T47D (cell line): ENCODE measurements around the gene GEN1.

ENCODE experiments used
- DNase-seq, 2 experiments: peaks; one replicate each; pipeline versions ENCODE4 v3.0.0 to v3.0.0-alpha.2; 2011 to 2012; ENCODE audit warnings: low read depth in 1 of 2, low spot score in 1 of 2
- JUND ChIP-seq: IDR thresholded peaks from 2 replicates; pipeline ENCODE4 v1.6.1; 2012; ENCODE audit warnings: low read depth
- in situ Hi-C: cut with HindIII; loops from 2 replicates; pipeline ENCODE4 v1.10.0; 2016; ENCODE audit warnings: low sequenced_read_pairs, low pct_unique_long_range_greater_than_20kb

The GEN1 gene

DNA sequence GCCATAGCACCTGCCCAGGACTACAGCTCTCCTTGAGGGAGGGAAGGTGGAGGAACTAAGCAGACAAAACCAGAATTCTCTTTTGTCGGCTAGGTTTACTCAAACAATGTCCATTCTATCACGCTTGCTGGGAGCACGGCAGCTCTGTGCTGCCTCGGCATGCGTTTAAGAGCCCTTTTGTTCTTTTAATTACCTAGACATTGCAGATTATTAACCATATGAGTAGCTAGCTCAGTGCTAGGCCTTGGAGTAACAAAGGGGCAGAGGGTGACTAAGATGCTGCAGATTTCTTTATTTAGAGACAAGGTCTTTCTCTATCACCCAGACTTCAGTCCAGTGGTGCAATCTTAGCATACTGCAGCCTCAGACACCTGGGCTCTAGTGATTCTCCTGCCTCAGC, 73.4 kb downstream of the GEN1 start:
- TF ChIP-seq JUND, result no peak
- DNase-seq, result no peak
- in situ Hi-C loops, result no loop called here

DNA sequence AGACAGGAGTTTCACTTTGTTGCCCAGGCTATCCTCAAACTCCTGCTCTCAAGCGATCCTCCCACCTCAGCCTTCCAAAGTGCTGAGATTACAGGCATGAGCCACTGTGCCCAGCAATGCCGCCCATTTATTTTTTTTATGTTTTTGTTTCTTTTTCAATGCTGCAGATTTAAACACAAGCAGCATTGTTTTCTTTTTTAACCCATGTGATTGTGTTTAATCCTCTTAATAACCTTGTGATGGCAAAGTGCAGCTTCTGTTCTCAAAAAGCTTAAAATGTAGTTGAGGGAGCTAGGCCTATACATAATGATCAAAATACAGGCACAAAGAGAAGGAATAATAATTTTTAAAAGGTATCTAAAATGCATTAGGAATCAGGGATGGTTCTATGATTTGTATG, 73.8 kb downstream of the GEN1 start:
- no peak for DNase-seq
- TF ChIP-seq JUND, result no peak
- in situ Hi-C loops, result no loop called here

DNA sequence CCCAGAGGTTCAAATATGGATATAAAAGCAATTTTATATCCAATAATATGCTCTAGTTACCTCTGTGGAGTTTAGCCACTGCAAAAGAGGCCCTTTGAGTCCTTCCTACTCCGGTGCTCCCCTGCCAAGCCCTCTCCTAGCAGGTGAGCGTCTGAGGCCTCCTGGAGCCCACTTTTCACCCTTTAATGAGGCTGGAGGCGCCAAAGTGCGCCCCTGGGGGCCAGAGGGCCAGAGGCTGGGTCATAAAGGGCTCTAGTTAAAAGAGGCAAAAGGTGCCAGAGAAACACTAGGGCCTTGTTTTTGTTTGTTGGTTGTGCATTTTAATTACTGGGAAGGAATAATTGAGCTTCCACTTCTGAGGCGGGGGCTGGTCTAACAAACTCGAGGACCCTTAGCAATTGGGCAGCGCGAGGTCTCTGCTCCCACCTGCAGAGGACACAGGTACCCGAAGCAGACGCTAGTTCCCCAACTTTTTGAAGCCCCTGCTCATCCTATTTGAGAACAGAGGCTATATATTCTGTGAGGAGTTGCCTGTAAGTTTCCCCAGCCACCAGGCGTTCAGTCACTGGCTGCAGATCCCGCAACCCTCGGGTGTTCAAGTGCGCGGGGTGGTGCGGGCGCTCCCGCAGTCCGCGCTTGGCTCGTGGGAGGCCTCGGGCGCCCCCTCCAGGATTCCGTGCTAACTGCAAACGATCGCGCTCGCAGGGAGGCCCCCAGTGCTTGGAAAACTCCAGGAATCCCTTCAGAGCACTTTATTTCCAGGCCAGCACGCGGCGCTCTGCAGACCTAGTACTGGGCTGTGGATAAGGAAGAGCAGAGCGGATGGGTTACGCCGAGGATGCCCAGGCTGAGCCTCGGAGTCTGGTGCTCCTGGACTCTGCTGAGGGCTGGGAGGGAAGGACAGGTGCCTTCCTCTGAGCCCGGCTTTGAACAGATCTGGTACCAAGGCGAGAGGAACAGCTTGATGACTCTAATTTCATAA, 76.4 kb downstream of the GEN1 start:
- peak; percentile 11 to 78 for DNase-seq
- no peak for TF ChIP-seq JUND
- in situ Hi-C loops, result no loop called here

DNA sequence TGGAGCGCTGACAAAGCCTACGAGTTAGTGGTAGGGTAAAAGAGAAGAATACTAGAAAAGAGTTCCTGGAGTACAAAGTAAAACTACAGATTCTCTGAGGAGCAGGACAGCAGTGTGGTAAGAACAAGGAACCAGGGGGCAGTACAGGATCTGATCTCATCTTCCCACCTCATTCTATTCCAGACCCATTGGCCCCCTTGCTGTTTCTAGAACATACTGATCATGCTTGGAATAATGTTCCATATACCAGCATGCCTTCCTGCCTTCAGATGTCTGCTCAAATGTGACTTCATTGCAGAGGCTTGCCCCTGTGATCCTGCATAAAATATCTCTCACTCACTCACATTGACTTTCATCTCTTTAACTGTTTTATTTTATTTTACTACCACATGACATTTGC, 81.6 kb downstream of the GEN1 start:
- no peak for DNase-seq
- TF ChIP-seq JUND, result no peak
- in situ Hi-C loops, result no loop called here
